ENCODE data around the gene SAP30BP. TPM values are rescaled to one million over a fixed set of nuclear protein-coding genes. Genes with fewer than 3 reads are reported as not detected.

SAP30BP gene
- total RNA-seq, 1 donor from 2014 or later = 84.6 TPM

DNA sequence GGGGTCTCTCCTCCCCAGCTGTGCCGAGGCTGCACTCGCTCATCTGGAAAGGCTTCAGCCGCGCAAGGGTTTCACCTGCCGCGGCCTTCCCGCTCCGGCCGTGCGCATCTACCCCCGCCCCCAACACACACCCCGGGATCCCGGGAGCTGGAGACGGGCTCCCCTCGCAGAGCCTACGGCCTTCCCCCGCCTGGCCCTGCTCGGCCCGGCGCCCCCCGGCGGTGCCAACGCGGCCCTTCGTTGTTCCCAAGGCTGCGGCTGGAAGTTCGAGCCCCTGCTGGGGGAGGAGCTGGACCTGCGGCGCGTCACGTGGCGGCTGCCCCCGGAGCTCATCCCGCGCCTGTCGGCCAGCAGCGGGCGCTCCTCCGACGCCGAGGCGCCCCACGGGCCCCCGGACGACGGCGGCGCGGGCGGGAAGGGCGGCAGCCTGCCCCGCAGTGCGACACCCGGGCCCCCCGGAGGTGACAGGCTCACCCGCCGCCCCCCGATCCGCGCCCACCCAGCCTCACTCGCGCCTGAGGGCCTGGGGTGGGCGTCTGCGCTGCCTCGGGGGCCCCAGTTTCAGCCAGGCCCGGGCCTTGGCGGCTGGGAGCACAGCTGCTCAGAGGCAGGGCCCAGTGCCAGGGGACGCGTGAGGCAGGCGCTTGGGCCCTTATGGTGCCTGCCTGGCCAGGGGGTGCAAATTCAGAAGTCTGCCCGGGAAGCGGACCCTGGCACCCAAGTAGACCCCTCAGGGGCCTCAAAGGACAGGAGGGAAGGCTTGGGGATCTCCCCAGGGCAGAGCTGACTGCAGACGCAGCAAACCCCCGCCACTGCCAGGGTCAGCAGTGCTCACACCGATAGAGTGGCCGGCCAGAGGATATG, 86.6 kb downstream of the SAP30BP start:
- DNase-seq (ENCODE audit: extremely low read depth, low read depth, low spot score) = no peak

DNA sequence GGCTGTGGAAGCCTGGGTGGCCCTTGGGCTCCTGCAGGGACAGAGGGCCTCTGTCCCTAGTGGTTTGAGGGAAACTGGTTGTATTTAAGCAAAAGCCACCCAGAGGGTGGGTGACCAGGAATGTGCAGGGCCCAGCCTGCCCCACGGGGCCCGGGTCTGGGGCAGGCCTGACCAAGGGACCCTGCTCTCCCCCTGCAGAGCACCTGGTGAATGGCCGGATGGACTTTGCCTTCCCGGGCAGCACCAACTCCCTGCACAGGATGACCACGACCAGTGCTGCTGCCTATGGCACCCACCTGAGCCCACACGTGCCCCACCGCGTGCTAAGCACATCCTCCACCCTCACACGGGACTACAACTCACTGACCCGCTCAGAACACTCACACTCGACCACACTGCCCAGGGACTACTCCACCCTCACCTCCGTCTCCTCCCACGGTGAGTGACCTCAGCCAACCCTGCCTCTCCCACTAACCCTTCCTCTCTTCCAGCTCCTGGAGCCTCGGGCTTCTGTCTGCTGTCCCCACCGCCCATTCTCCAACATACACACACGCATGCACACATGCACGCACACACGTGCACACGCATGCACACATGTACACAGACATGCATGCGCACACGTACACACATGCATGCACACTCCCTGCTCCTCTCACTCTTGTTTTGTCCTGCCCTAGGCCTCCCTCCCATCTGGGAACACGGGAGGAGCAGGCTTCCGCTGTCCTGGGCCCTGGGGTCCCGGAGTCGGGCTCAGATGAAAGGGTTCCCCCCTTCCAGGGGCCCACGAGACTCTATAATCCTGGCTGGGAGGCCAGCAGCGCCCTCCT, 87.5 kb downstream of the SAP30BP start:
- no peak for DNase-seq (ENCODE audit: extremely low read depth, low read depth, low spot score)

DNA sequence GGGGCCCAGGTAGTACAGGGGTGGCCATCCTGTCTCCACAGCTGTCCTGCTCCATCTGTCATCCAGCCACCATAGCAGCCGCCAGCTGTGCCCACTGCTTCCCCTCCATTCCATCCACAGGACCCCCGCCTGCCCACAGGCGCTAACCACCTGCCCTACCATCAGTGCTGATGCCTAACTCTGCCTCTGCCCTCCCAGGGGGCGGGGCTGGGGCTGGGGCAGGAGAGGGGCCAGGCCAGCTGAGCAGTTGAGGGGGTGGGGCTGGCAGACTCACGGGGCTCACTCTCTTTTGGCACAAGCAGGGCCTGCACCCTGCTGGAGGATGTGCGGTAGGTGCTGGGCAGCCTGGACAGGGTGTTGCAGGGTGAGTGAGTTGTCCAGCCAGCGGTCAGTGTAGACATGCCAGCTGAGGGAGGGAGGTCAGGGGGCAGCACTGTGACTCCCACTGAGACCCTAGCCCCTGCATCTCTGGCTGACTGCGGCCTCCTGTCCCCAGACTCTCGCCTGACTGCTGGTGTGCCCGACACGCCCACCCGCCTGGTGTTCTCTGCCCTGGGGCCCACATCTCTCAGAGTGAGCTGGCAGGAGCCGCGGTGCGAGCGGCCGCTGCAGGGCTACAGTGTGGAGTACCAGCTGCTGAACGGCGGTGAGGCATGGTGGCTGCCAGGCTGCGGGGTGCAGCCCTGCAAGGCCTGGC, 88.2 kb downstream of the SAP30BP start:
- no peak for DNase-seq (ENCODE audit: extremely low read depth, low read depth, low spot score)

DNA sequence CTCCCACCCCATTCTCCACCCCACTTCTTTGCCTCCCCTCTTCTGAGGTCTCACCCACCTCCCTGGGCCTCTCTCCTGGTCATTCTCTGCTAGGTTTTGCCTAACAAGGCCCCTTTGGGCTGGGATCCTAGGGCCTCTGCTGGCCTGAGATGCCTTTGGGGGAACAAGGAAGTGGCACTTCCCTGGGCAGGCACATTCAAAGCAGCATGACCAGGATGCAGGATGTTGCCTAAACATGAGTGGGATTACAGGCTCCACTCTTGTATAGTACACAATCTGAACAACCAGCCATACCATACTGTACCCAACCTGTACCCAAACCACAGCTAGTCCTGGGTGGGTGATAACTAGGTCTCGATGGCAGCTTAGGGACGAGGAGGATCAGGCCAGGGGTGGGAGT, 88.9 kb downstream of the SAP30BP start:
- DNase-seq (ENCODE audit: extremely low read depth, low read depth, low spot score) = no peak

DNA sequence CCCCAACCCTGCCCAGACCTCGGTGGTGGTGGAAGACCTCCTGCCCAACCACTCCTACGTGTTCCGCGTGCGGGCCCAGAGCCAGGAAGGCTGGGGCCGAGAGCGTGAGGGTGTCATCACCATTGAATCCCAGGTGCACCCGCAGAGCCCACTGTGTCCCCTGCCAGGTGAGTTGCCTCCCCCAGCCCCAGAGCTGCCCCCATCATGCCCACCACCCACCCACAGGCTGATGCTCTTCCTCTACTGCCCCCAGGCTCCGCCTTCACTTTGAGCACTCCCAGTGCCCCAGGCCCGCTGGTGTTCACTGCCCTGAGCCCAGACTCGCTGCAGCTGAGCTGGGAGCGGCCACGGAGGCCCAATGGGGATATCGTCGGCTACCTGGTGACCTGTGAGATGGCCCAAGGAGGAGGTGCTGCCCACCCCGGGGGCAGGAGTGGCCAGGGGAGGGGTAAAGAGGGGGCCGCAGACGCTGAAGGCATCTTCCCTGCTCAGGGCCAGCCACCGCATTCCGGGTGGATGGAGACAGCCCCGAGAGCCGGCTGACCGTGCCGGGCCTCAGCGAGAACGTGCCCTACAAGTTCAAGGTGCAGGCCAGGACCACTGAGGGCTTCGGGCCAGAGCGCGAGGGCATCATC, 89.4 kb downstream of the SAP30BP start:
- DNase-seq (ENCODE audit: extremely low read depth, low read depth, low spot score) = no peak

DNA sequence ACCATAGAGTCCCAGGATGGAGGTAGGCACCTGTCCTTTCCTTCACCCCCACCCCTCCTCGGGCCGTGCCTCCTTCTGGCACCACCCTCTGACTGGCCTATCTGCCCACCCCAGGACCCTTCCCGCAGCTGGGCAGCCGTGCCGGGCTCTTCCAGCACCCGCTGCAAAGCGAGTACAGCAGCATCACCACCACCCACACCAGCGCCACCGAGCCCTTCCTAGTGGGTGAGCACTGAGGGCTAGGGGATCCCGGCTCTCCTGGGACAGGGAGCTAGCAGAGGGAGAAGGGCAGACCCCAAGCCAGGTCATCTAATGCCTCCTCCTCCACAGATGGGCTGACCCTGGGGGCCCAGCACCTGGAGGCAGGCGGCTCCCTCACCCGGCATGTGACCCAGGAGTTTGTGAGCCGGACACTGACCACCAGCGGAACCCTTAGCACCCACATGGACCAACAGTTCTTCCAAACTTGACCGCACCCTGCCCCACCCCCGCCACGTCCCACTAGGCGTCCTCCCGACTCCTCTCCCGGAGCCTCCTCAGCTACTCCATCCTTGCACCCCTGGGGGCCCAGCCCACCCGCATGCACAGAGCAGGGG, 90.0 kb downstream of the SAP30BP start:
- DNase-seq (ENCODE audit: extremely low read depth, low read depth, low spot score) = no peak

Other genes with a start within 250 kb of the SAP30BP start
- 33.1 and 63.9 TPM in 2 replicates for gene TMEM94, start 210.7 kb upstream of the SAP30BP start, total RNA-seq
- 11.6 and 21.3 TPM in 2 replicates for gene CASKIN2, start 151.8 kb upstream of the SAP30BP start, total RNA-seq
- gene TSEN54, start 150.8 kb upstream of the SAP30BP start, total RNA-seq = 11.9 and 16.0 TPM in 2 replicates
- 3.4 and 8.5 TPM in 2 replicates for gene LLGL2, start 141.6 kb upstream of the SAP30BP start, total RNA-seq
- gene MYO15B, start 79.5 kb upstream of the SAP30BP start, total RNA-seq = 5.6 and 10.6 TPM in 2 replicates
- gene SMIM5, start 33.9 kb upstream of the SAP30BP start, total RNA-seq = not detected in 2 replicates
- 15.0 and 28.1 TPM in 2 replicates for gene RECQL5, start 184 bp upstream of the SAP30BP start, total RNA-seq
- 0.76 and 4.8 TPM in 2 replicates for gene ITGB4, start 54.1 kb downstream of the SAP30BP start, total RNA-seq
- gene GALK1, start 97.9 kb downstream of the SAP30BP start, total RNA-seq = 40.6 and 56.0 TPM in 2 replicates
- gene UNK, start 117.5 kb downstream of the SAP30BP start, total RNA-seq = 14.5 and 28.6 TPM in 2 replicates
- gene UNC13D, start 177.1 kb downstream of the SAP30BP start, total RNA-seq = 1.1 and 1.6 TPM in 2 replicates
- gene WBP2, start 188.0 kb downstream of the SAP30BP start, total RNA-seq = 66.6 and 74.7 TPM in 2 replicates
- 90.3 and 98.8 TPM in 2 replicates for gene TRIM47, start 211.2 kb downstream of the SAP30BP start, total RNA-seq
- gene TRIM65, start 229.6 kb downstream of the SAP30BP start, total RNA-seq = 43.2 and 43.5 TPM in 2 replicates
- 33.9 and 36.8 TPM in 2 replicates for gene MRPL38, start 237.5 kb downstream of the SAP30BP start, total RNA-seq